GM19324 (cell line): ENCODE measurements around the gene ARL17B.
"Not testable (repeated sequence)": the region's sequence is repeated elsewhere in the genome, so short reads cannot be mapped to it uniquely, and the experiment has no call there.

Experiments
- ATAC-seq: cut with Tn5 transposase; IDR thresholded peaks from one replicate; pipeline ENCODE4 v1.9.1; 2021; ENCODE audit warnings: mild to moderate bottlenecking, moderate library complexity; ENCODE audit not compliant: unreplicated experiment, low FRiP score

The ARL17B gene

GRCh38 chr17:46253722-46254121 lies 107.8 kb downstream of the ARL17B start:
- not testable (repeated sequence) for ATAC-seq

GRCh38 chr17:46252804-46253203 lies 108.8 kb downstream of the ARL17B start:
- not testable (repeated sequence) for ATAC-seq

- not testable (repeated sequence) for ATAC-seq
Observed at GRCh38 chr17:46249153-46249552, 112.4 kb downstream of the ARL17B start.

GRCh38 chr17:46244949-46245768 lies 116.4 kb downstream of the ARL17B start:
- ATAC-seq: not testable (repeated sequence)

GRCh38 chr17:46244339-46244913 lies 117.1 kb downstream of the ARL17B start:
- ATAC-seq: not testable (repeated sequence)

GRCh38 chr17:46243928-46244327 lies 117.6 kb downstream of the ARL17B start:
- not testable (repeated sequence) for ATAC-seq

DNA sequence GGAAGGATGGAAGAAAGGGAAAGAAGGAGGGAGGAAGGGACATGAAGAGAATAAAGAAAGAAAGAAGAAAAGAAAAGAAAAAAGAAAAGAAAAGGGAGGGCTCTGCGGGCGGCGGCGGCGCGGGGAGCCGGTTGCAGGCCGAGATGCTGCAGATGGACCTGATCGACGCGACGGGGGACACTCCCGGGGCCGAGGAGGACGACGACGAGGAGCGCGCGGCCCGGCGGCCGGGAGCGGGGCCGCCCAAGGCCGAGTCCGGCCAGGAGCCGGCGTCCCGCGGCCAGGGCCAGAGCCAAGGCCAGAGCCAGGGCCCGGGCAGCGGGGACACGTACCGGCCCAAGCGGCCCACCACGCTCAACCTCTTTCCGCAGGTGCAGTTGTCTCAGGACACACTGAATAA lies 118.1 kb downstream of the ARL17B start:
- ATAC-seq: not testable (repeated sequence)

- ATAC-seq: not testable (repeated sequence)
Observed at GRCh38 chr17:46231359-46231758, 130.2 kb downstream of the ARL17B start.

DNA sequence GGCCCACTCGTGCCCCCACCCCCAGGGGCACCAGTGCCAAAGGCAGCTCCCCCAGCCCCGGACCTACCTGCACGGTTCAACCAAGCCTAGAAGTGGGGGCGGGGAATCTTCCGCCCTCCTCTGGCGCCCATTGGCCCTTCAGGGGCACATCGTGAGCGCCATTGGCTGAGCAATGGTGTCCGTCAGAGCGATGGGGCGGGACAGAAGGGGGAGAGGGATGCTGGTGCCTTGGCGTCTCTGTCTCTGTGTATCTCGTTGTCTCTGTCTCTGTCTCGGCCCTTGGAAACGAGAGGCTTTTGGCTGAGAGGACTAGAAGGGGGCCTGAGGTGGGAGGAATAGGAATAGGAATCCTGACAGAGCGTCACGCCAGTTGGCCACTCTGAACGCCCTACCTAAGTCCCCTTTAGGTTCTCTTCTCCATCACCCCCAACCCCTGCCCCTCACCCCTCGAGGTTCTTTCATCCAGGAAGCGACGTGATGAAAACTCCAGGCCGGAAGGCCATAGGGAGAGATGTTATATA lies 136.2 kb downstream of the ARL17B start:
- peak; percentile 99 for ATAC-seq

DNA sequence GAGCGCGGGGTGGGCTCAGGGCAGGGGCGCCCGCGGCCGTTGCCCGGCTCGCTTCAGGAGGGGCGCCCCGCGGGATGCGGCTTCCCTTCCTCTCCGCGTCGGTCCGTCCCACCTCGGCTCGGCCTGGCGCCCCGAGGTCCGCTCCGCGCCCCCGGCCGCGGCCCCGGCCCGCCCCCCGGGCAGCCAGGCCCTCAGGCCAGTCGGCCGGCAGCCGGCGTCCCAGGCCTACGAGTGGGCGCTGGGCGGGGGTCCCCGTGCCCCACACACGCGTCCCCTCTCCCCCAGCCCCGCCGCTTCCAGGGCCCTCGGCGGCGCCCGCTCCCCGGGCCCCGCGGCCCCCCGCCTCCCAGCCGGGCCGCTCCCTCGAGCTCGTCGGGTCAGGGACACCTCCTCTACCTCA lies 136.7 kb downstream of the ARL17B start:
- peak; percentile 44 for ATAC-seq
